Measurements from ENCODE around the gene FOXO3.

Gene FOXO3

DNA sequence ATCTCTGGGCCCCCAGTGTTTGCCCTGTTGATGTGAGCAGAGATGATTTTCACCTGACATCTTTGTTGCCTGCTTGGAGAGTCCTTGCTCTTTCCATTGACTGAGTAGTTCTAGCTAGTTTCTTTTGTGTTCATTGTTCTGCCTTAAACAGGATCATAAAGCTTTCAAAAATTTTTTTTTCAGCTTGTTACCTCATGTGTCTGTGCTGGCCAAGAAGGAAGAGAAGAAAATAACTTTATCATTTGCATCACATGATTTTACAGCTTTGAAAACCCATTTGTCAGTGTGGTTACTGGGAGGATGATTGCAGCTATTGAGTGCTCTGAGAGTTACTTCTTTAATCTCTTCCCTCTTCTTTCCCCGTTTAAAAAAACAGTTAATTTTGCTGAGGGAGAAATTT is 16.0 kb downstream of the FOXO3 start:
- DNase-seq (ENCODE audit: low read depth) = no peak

DNA sequence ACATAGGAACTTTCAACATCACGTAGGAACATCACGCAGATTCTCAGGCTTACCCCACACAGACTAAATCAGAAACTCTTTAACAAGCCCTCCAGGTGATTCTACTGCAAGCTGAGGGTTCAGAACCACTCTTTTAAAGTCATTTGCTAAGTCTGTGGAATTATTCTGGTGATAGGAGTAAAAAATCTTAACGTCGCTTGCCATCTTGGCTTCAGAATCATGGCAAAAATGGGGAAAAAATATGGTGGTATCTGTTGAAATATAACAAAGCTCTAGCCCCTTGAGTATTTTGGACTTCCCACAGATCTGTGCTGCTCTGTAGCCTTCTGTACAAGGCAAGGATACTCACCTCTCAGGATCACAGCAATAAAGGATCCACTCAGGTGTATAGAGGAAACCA is 17.4 kb downstream of the FOXO3 start:
- no peak for DNase-seq (ENCODE audit: low read depth)

DNA sequence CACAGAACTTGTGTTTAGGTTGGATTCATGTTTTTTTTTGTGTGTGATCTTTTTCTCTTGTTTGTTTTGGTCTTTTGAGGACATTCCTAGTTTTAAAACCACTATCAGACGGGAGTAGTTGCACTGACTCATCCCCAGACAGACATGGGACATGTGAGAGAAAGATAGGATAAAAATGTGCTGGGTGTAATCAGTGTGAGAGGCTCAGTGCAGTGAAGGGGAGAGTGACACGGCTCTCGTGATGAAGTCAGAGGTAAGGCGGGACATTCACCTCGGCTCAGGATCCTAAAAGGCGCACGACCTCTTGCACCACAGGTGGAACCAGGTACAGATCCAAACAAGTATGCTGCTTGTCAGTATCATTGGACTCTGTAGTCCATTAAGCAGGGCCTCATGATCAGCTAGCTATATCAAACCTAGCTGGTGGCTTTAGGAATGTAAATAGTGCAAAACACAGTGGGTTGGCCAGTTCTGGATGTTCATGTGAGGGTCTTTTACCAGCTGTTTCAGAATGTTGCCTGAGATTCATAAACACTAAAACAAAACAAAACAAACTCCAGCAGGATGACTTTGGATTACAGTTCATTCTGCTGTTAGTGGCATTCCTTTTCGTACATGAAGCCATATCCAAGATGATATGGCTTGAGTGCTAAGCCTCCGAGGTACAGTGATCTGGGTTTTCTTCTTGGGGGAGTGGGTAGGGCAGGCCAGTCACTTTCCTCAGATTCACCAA is 18.0 kb downstream of the FOXO3 start:
- no peak for DNase-seq (ENCODE audit: low read depth)

DNA sequence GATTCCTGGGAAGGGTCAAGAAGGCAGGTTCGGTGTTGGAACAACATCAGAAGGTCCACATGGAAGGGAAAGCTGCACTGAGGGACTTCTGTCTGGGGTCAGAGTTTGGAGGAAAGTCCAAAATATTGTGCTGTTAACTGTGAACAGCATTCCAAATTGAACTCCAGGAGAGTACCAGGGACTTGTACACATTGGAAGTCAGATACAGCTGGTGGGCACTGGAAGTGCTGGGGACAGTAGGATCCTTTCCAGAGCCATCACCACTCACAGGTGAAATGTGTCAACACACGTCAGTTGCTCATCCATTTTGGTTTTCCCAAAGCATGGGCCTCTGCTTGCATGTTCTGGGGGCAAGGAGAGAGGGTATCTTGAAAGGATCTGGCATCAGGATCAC is 18.6 kb downstream of the FOXO3 start:
- no peak for DNase-seq (ENCODE audit: low read depth)

DNA sequence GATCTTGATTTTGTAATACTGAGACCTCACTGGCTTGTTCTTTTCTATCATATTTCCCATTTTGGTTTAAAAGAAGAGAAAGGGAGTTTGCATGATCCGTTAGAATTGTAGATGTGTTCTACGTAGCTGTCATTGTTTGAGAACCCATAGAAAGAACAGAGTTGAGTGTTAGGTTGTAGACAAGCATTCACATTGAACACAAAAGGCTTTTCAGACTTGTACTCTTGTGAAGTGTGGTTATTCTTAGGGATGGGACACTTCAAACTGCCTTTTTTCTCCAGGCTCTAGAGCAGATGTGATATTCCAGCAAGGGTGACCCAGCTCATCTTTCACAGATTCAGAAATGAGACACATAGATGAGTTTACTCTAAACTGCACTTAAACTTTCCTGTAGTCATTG is 19.9 kb downstream of the FOXO3 start:
- DNase-seq (ENCODE audit: low read depth) = no peak

DNA sequence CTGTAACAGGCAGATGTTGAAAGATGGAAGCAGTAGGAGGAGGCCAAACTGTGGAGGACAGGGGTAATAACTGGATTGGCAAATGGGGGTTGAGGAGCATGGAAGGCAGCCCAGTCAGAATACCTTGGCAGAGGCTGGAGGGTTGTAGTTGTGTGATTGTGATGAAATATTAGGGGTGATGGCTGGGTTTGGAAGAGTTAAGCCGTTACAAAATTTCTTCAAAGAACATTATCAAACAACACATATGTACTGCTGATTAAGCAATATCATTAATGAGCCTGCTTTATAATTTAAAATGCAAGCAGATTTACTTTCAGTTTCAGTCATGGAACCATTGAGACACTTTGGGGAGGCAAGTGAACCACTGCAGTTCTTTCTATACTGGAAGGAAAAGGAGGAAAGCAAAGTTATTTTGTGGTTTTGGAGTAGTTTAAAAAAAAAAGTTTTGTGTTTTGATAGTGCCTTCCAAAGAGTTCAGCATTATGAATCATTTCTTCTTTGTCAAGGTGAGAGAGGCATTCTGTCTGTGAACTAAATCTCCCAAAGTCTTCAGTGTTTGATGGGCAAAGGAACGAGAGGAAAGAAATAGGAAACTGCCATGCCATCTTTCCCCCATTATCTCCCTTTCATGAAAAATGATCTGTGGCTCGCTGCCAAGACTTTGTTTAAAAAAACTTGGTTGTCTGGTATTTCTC is 20.7 kb downstream of the FOXO3 start:
- no peak for DNase-seq (ENCODE audit: low read depth)

DNA sequence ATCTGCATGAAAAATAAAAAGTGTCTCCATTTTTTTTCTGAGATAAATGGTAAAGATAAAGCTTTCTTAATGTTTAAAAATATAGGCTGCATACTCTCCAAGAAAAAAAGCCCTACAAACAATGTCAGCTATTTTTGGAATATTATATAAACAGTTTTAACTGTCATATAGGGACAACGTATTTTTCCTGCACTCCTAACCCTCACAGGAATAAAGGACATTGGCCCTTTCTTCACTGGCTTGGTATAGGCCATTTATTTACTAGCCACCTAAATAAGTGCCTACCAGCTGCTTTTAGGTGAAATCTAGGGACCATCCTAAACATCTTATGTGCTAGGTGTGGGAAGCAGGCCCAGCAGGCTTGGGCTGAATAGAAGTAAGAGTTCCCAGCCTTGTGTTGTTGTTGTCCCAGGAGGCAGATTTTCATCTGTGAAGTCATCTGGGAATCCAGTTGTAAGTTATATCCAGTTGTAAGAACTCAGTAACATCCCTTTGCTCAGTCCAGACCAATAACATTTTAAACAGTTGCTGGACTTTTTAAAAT is 21.3 kb downstream of the FOXO3 start:
- DNase-seq (ENCODE audit: low read depth) = no peak

DNA sequence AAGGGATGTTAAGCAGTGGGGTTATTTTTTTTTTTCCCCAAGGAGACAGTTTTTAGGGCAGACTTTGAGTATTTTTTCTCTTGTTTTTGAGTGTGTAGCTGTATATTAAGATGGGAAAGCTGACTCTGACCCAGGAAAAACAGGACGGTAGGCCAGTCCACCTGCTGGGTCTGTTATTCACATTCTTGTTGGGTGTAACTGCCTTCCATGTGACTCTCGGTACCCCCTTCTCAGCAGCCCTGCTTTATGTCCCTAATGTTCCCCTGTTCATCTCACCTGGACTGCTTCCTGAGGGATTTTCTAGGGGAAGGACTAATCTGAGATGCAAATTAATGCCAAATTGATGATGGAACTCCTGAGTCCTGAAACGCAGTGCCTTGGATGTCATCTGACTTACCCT is 21.9 kb downstream of the FOXO3 start:
- no peak for DNase-seq (ENCODE audit: low read depth)

DNA sequence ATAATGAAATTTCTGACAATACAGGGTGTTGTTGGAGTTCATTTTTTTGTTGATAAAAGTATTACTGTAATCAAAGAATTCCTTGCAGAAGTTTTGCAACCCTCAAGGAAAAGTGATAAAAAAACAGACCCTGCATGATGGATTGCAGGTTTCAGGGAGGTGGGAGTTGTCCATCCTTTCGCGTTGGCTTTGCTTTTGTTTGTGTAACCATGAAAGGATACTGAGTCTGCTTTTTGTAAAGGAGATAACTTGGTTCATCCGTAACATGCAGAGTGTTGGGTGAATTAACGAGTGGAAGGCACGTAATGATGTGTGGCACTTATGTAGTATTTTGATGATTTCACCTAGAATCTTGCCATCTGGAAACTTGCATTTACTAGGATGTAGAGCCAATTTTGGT is 23.6 kb downstream of the FOXO3 start:
- DNase-seq (ENCODE audit: low read depth) = no peak

DNA sequence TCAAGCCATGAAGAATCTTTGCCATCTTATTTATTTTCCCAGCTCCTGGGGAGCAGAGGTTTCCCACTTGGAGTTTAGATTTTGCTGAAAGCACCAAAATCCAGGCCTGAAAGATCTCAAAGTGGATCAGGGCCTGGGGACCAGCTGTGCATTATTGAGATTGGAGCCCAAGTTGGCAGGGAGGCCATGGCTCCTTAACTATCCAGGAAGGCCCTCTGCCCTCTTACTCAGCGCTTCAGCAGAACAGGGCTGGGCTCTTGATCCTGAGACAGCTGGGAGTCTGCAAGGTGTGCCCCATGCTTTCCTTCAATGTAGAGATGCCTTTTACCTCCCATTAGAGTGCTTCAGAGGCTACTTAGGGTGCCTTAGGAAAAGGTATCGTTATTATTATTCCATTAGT is 24.6 kb downstream of the FOXO3 start:
- DNase-seq (ENCODE audit: low read depth) = no peak

DNA sequence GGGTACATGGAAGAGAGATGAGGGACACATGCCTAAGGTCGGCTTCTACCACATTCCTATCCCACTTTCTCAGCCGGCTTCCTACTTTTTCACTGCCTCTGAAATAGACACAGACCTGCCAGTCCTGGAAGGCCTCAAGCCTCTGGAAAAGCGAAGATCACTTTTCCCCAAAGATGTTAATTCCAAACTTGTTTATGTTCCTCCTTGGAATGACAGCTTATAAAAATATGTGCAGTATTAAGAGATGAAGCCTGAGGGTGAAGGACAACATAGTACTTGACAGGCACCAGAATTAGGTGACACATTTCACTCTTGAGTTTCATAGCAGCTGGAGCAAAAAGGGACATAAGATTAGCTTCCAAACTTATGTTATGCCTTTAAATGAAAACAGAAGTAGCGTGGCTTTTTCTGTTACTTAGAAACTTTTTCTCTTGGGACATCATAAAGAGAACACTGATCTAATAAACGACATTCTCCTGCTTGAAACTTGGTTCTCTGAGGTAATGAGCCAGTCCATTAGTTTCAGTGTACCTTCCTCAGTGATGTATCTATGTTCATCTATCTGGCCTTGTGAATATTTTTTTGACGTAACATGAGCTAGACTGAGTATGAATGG is 25.3 kb downstream of the FOXO3 start:
- no peak for DNase-seq (ENCODE audit: low read depth)

DNA sequence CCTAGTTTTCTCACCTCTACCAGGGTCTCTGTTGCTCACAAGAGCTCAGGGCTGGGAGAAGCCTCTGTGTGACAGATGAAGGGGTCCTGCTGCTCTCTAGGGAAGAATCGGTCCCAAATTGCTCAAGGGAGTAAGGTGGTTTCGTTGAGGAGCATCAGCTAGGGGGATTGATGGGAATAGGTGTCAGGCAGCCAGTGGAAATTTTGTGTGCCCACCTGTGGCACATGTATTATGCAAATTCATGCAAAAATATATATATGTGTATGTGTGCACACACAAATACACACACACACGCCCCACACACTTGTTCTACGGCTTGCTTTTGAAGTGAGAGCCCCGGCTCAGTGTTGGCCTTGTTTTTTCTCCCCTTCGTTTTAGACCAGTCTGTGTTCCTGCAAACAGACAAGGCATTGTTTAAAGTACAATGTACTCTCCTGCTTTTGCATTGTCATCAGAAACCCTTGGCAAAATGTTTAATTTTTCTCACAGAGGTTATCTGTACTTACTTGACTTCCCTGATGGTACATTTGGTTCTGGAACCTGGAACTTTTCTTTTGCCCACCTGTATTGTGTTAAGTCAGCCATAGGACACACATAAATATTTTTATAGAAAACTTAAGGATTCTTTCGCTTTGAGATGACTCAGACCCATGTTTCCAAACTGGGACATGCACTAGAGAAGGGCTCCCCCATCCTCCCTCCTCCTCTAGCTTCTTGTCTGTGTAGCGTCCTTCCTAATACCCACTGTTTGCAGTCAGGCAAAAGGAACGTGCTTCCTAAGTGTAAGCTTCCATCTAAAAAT is 26.7 kb downstream of the FOXO3 start:
- no peak for DNase-seq (ENCODE audit: low read depth)

DNA sequence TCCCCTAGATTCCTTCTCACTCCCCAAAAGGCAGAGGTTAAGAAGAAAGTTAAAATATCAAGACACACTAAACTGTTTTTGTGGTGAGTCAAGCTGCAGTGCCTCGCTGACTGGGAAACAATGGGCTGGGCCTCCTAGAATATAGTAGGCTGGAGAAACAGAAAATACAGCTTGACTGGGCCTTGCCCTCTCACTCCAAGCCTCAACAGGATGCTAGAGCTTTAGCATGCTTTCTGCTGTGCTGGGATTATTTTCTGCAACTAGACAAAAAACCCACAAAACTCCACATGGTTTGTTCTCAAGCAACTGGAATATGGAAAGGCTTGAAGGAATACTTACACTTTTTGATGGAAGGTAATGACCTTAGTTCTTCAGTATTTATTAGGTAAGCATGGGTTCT is 27.9 kb downstream of the FOXO3 start:
- no peak for DNase-seq (ENCODE audit: low read depth)

DNA sequence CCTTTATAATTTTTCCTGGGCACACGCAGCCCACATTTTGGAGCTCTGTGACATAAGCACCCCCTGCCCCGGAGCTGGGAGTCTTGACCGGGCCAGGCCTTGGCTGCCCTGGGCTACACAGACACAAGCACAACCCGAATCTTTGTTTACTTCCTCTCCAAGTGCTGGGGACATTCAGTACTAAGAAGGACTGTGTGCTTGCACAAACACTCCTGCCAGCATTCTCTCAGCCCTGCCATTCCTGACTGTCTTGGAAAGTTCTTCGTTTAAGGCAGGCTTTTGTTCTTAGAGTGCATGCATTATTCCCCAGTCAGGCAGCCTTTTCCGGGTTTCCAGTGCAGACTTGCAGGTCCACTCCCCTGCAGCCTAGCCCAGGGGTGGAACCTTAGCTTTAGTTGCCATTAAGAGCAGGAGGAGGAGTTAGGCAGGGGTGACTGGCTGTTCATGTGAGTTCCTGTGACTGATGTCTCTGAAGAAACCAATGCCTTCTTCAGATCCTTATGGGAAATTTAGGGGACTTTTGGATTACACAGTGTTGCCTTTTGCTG is 28.6 kb downstream of the FOXO3 start:
- DNase-seq (ENCODE audit: low read depth) = no peak

DNA sequence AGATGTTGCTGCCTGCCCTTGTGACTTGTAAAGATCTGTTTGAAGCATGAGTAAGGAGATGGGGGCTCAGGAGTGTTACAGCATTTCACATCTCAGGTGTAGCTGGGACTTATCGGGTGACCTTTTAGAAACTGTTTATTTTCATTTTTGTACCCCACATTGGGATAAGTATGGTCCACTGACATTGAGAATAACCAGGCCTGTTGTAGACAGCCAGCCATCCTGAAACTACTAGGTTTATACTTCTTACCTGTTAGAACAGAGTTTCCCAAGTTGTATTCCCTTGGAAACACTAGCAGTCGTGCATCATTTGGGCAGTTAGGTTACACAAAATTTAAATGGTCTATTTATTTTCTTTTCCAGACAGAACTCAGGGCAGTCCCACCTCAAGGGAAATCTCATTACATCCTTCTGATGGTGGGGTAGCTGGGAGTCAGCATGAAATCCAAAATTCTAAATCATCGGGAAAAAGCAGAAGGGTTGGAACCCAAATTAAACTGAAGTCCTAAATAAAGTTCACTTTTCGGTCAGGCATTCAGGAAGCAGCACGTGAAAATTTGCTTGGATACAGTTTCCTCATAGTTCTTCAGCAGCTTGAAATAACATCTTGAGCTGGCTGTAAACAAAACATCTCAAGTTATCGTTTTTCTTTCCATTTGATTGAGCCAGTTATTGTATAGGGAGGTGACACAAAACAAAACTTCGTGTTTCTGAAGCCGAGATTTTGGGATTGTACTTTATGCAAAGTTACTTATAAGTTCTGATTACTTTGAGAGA is 30.5 kb downstream of the FOXO3 start:
- no peak for DNase-seq (ENCODE audit: low read depth)

DNA sequence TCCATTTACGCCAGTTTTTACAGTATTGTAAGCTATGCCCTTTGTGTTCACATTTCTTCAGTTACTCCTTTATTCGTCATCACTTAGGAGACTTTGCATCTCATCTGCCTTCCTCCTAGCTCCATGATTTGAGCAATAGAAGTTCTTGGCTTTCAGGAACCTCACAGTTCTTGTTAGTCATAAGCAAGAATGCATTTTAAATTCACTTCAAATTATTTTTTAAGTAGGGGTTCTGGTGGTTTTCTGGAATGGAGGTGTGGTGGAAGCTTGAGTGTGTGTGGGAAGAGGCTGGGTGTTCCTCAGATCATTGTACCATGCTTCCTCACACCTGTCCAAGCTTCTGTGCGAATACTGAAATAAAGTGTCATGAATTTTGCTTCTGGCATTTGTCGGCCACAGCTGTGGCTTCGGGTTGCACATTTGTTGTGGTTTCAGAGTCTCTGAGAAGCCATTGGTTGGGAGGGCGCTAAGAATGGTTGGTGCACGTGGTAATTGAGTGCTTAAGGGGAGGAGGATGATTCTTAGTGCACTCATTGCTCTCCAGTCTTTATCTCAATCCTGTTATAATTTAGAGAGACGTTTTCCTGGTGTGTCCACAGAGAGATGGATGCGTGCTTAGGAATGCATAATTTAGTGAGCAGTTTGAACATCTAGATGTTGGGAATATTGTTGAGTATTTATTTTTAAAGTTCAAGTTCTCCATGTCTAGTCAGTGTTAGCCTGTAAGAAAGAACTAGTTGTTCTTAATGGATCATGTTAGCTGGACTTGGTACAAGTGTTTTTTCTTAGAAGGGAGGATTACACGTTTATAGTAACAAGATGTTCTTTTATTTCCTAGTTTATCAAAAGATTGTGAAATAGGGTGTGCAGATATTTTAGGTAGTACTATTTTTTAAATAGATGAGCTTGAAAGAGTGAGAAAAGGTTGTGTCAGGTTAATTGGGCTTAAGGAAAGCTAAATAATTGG is 31.9 kb downstream of the FOXO3 start:
- DNase-seq (ENCODE audit: low read depth) = peak; percentile 6

DNA sequence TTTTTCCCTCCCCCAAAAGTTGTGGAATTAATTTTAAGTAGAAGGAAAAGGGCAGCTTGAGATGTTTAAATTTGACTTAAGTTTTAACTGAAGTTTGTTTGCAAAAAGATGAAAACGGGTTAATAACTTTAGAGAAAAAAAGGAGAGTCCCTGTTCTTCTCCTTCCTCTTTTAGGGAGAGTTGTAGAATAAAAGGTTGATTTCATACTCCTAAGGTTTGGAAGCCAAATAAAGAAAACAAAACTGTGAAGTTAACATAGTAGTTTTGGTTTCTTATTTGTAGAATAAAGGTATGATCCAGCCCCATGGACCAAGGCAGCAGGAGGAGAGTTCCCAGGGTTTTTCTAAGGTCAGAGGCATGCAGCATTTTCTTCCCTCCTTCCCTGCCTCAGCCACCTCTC is 33.4 kb downstream of the FOXO3 start:
- DNase-seq (ENCODE audit: low read depth) = no peak

DNA sequence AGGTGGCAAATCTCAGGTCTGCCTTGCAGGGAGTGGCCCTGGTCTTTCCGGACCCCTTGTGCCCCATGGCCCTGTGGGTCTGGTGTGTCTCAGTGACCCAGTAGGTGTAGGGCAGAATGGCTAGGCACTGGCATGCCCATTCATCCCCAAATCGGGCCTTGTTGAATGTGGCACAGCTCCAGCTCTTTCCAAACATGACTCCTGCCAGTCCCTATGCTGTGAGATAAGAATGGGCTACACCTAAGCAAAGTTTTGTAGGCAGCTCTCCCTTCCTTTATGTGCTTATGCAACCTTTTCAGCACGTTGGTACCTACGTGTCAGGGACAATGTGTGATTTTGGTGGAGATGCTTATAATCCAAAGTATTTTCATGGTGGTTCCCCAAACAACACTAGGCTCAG is 33.9 kb downstream of the FOXO3 start:
- DNase-seq (ENCODE audit: low read depth) = no peak

DNA sequence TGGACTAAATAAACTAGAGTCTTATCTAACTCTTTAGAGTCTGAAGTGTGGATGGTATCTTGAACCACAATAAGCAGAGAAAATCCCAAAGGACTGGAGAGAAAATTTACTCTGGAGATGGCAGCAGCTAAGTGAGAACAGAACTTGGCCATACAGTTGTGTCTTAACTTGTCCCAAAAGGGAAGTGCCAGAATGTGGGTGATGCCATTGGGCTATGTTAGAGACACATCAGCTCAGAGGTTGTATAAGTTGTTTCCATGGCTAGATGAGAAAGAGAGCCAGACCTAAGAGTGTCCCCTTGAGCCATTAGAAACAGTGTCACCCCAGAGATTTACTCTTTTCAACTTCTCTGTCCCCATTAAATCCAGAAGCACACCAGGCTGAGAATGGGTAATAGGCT is 36.2 kb downstream of the FOXO3 start:
- no peak for DNase-seq (ENCODE audit: low read depth)
